Tibial nerve (tissue), 4 donors: ENCODE measurements around the gene ZNF580.

Source experiments
- EP300 ChIP-seq, 2 donors: sonication (generic); formaldehyde crosslinking; IDR thresholded peaks; one replicate each; pipeline ENCODE4 v1.6.1; 2017; ENCODE audit warnings: antibody characterized with exemption in 2 of 2, mild to moderate bottlenecking in 1 of 2
- POLR2A ChIP-seq, 2 donors: fragments of 450-650 bp; IDR thresholded peaks; one replicate each; pipeline ENCODE4 v1.6.1; 2017; ENCODE audit warnings: antibody characterized with exemption in 2 of 2, mild to moderate bottlenecking in 2 of 2, moderate library complexity in 2 of 2
- TF ChIP-seq, protein P1 (sequence below), 5 experiments: fragments of 200-600 bp in 3 of 5; fragments of 450-650 bp in 2 of 5; sonication (generic) in 3 of 5; IDR thresholded peaks; one replicate each; pipeline ENCODE4 v1.5.1; 2016 to 2019; ENCODE audit warnings: antibody characterized with exemption in 5 of 5, mild to moderate bottlenecking in 3 of 5, moderate library complexity in 2 of 5

DNA sequence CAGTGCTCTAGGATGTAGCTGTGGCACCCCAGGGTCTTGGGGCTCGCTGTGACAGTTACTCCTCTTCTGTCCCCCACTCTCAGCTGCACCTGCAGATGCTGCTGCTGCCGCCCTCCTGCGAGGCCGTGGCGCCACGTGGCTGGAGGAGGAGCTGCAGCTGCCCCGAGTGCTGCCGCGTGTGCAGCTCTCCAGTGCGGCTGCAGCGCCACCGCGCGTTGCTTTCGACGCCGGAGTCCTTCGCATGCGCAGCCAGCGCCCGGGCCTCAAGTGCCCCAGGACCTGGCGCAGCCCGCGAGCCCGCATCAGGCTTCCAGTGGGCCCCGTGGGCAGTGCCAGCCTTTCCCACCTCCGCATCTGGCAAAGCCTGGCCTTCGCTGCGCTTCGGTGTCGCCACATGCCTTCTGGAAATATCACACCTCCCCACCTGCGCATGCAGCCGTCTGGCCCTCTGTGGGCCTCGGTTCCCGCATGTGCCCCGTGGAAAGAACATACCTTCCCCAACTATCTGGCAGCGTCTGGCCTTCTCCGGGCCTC is 692 bp upstream of the ZNF580 start:
- TF ChIP-seq, protein P1, sequence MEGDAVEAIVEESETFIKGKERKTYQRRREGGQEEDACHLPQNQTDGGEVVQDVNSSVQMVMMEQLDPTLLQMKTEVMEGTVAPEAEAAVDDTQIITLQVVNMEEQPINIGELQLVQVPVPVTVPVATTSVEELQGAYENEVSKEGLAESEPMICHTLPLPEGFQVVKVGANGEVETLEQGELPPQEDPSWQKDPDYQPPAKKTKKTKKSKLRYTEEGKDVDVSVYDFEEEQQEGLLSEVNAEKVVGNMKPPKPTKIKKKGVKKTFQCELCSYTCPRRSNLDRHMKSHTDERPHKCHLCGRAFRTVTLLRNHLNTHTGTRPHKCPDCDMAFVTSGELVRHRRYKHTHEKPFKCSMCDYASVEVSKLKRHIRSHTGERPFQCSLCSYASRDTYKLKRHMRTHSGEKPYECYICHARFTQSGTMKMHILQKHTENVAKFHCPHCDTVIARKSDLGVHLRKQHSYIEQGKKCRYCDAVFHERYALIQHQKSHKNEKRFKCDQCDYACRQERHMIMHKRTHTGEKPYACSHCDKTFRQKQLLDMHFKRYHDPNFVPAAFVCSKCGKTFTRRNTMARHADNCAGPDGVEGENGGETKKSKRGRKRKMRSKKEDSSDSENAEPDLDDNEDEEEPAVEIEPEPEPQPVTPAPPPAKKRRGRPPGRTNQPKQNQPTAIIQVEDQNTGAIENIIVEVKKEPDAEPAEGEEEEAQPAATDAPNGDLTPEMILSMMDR (IDR thresholded peaks at IDR 0.05), result peak; percentile 28 to 65 (median 49)
- TF ChIP-seq POLR2A (IDR thresholded peaks at IDR 0.05) (no peak), EP300 (IDR thresholded peaks at IDR 0.05) (no peak)
